Upper lobe of left lung (tissue), 4 donors: ENCODE measurements around the gene YPEL3.

Experiments used
- CTCF ChIP-seq, 6 experiments: fragments of 450-650 bp in 4 of 6; fragments of 200-600 bp in 2 of 6; sonication (generic) in 2 of 6; IDR thresholded peaks; one replicate each; pipeline ENCODE4 v1.5.1; 2016 to 2019; ENCODE audit warnings: antibody characterized with exemption in 6 of 6
- POLR2A ChIP-seq, 4 donors: fragments of 450-650 bp; IDR thresholded peaks; one replicate each; pipeline ENCODE4 v1.5.1; 2016 to 2017; ENCODE audit warnings: antibody characterized with exemption in 4 of 4, mild to moderate bottlenecking in 2 of 4
- POLR2AphosphoS5 ChIP-seq, 2 donors: sonication (generic); formaldehyde crosslinking; IDR thresholded peaks; one replicate each; pipeline ENCODE4 v1.5.1; 2017; ENCODE audit warnings: antibody characterized with exemption in 2 of 2

DNA sequence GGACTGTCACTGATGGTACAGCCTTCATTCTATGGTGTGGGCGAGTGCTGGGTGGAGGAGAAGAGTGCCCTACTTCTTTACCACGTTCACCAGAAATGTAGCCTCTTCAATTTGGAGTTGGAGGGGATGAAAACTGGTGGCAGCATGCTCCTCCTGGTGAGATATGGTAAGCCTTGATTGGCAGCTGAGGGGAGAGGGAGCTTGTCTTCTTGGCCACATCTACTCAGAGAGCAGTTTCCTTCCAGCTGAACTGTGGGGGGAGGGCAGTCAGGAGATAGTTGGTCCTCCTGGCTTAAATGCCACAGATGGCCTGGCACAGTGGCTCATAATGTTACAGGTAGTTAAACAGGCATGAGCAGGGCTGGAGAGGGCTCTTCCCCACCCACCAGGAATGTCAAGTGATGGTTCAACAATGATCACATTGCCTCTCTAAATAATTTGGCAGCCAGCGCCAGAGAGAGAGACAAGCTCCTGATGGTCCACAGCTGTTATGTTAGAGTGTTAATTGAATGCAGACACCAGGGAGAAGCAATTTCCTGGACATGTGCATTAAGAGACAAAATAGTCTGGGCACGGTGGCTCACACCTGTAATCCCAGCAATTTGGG is 36.0 kb upstream of the YPEL3 start:
- TF ChIP-seq CTCF (IDR thresholded peaks at IDR 0.05) (no peak), POLR2AphosphoS5 (IDR thresholded peaks at IDR 0.05) (no peak), POLR2A (IDR thresholded peaks at IDR 0.05) (no peak)
